HG02852 (cell line): ENCODE data around the gene SCYL1.
"Not testable (repeated sequence)": the region's sequence is repeated elsewhere in the genome, so short reads cannot be mapped to it uniquely, and the experiment has no call there.

Experiments used
- ATAC-seq: cut with Tn5 transposase; IDR thresholded peaks from one replicate; pipeline ENCODE4 v1.9.1; 2021; ENCODE audit warnings: mild to moderate bottlenecking, moderate library complexity; ENCODE audit not compliant: unreplicated experiment

Gene SCYL1

GRCh38 chr11:65564879-65565559, 40.1 kb downstream of the SCYL1 start:
- not testable (repeated sequence) for ATAC-seq

- ATAC-seq: no peak
Observed at GRCh38 chr11:65565624-65566453, 41.0 kb downstream of the SCYL1 start.

- peak; percentile 6 for ATAC-seq
Observed at GRCh38 chr11:65569164-65569972, 44.5 kb downstream of the SCYL1 start.

GRCh38 chr11:65569973-65570918, 45.4 kb downstream of the SCYL1 start, which contains the start of gene ZNRD2:
TSS of gene ZNRD2 (plus strand) at chr11:65570477. CDS start at chr11:65570492, 15 bp downstream.
- peak; percentile 63 for ATAC-seq

- no peak for ATAC-seq
Observed at GRCh38 chr11:65571420-65571819, 46.5 kb downstream of the SCYL1 start.

- ATAC-seq: no peak
Observed at GRCh38 chr11:65571940-65572339, 47.1 kb downstream of the SCYL1 start.

GRCh38 chr11:65572356-65573051, 47.6 kb downstream of the SCYL1 start, which contains the start of gene FAM89B:
TSS of gene FAM89B (plus strand) at chr11:65572538. CDS start at chr11:65572670, 132 bp downstream.
- no peak for ATAC-seq

GRCh38 chr11:65573391-65574079, 48.7 kb downstream of the SCYL1 start:
- no peak for ATAC-seq

GRCh38 chr11:65574109-65574810, 49.4 kb downstream of the SCYL1 start:
- peak; percentile 23 for ATAC-seq

GRCh38 chr11:65574811-65575567, 50.1 kb downstream of the SCYL1 start:
- no peak for ATAC-seq

- peak; percentile 27 for ATAC-seq
Observed at GRCh38 chr11:65575568-65576231, 50.8 kb downstream of the SCYL1 start, which contains the start of gene EHBP1L1. TSS of gene EHBP1L1 (plus strand) at chr11:65576053. CDS start at chr11:65576303, 250 bp downstream.

GRCh38 chr11:65576232-65576866, 51.5 kb downstream of the SCYL1 start:
- ATAC-seq: no peak

GRCh38 chr11:65576867-65577755, 52.2 kb downstream of the SCYL1 start:
- ATAC-seq: no peak

- ATAC-seq: no peak
Observed at GRCh38 chr11:65577756-65578109, 52.9 kb downstream of the SCYL1 start.

GRCh38 chr11:65578134-65578533, 53.3 kb downstream of the SCYL1 start:
- ATAC-seq: no peak
